Measurements from ENCODE around the gene NGRN.

DNA sequence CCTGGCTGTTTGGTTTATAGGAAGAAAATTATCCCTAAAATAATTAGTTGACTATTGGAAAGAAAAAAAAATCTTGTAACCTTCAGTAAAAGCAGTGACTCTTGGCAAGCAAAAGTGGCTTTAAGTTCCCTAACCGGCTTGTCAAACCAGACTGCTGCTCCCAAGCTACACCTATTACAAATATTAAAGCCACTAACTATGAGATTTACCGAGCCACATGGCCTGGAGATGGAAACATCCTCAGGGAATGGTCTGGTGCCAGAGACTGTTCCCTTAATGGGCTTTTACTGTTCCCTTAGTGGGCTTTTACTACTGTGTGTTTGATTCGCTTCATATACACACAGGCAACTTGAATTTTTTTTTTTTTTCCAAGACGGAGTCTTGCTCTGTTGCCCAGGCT, 50.7 kb downstream of the NGRN start:
- TF ChIP-seq, protein P1, sequence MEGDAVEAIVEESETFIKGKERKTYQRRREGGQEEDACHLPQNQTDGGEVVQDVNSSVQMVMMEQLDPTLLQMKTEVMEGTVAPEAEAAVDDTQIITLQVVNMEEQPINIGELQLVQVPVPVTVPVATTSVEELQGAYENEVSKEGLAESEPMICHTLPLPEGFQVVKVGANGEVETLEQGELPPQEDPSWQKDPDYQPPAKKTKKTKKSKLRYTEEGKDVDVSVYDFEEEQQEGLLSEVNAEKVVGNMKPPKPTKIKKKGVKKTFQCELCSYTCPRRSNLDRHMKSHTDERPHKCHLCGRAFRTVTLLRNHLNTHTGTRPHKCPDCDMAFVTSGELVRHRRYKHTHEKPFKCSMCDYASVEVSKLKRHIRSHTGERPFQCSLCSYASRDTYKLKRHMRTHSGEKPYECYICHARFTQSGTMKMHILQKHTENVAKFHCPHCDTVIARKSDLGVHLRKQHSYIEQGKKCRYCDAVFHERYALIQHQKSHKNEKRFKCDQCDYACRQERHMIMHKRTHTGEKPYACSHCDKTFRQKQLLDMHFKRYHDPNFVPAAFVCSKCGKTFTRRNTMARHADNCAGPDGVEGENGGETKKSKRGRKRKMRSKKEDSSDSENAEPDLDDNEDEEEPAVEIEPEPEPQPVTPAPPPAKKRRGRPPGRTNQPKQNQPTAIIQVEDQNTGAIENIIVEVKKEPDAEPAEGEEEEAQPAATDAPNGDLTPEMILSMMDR (IDR thresholded peaks at IDR 0.05), result no peak
- no peak for TF ChIP-seq POLR2A (IDR thresholded peaks at IDR 0.05)
